SK-N-SH (cell line): Measurements from ENCODE around the gene SLC9C1.

Experiments
- CTCF ChIP-seq: fragments of 200-600 bp; sonication (generic); IDR thresholded peaks from 2 replicates; pipeline ENCODE4 v1.6.1; 2017; ENCODE audit warnings: antibody characterized with exemption, mild to moderate bottlenecking, moderate library complexity
- EP300 ChIP-seq, 2 experiments: IDR thresholded peaks; 2 replicates each; pipeline versions ENCODE4 v1.4.0 to v1.6.1; 2012; ENCODE audit warnings: borderline replicate concordance in 1 of 2, low read depth in 1 of 2, low read length in 1 of 2
- GATA2 ChIP-seq: sonication (generic); formaldehyde crosslinking; IDR thresholded peaks from 2 replicates; pipeline ENCODE4 v1.5.0; 2020; ENCODE audit warnings: mild to moderate bottlenecking, missing genetic modification reagents
- MAX ChIP-seq: IDR thresholded peaks from 2 replicates; pipeline ENCODE4 v1.4.0; 2012; ENCODE audit warnings: low read depth
- PBX3 ChIP-seq: IDR thresholded peaks from 2 replicates; pipeline ENCODE4; 2012
- POLR2AphosphoS5 ChIP-seq: IDR thresholded peaks from 2 replicates; pipeline ENCODE4 v1.6.1; 2012; ENCODE audit warnings: low read depth, low read length
- RAD21 ChIP-seq: IDR thresholded peaks from 2 replicates; pipeline ENCODE4 v1.6.1; 2012; ENCODE audit warnings: mild to moderate bottlenecking, low read length
- SIN3A ChIP-seq: IDR thresholded peaks from 2 replicates; pipeline ENCODE4 v1.6.1; 2012; ENCODE audit warnings: low read depth, mild to moderate bottlenecking, low read length, moderate library complexity, borderline replicate concordance
- SMC3 ChIP-seq: IDR thresholded peaks from 2 replicates; pipeline ENCODE4 v1.6.1; 2012; ENCODE audit warnings: low read depth, low read length, improper control_type of control experiment

GRCh38 chr3:112124907-112125607 is 169.0 kb downstream of the SLC9C1 start:
- no peak for TF ChIP-seq CTCF
- TF ChIP-seq RAD21: no peak
- no peak for TF ChIP-seq GATA2
- no peak for TF ChIP-seq POLR2AphosphoS5
- no peak for TF ChIP-seq PBX3
- TF ChIP-seq SMC3: no peak
- no peak for TF ChIP-seq MAX
- no peak for TF ChIP-seq EP300 (IDR thresholded peaks at IDR 0.05; ENCODE audit: borderline replicate concordance in 1 of 2, low read depth in 1 of 2, low read length in 1 of 2)
- no peak for TF ChIP-seq SIN3A
